GM12874 (cell line): ENCODE data around the gene RAP1GAP.

ENCODE experiments used
- TF ChIP-seq, protein P1 (sequence below): IDR thresholded peaks from 2 replicates; pipeline ENCODE4 v1.5.1; 2011; ENCODE audit warnings: low read depth, mild to moderate bottlenecking, control low read depth, low read length, moderate library complexity; ENCODE audit not compliant: insufficient read depth

RAP1GAP gene

GRCh38 chr1:21552715-21553114 is 116.4 kb downstream of the RAP1GAP start:
- TF ChIP-seq, protein P1, sequence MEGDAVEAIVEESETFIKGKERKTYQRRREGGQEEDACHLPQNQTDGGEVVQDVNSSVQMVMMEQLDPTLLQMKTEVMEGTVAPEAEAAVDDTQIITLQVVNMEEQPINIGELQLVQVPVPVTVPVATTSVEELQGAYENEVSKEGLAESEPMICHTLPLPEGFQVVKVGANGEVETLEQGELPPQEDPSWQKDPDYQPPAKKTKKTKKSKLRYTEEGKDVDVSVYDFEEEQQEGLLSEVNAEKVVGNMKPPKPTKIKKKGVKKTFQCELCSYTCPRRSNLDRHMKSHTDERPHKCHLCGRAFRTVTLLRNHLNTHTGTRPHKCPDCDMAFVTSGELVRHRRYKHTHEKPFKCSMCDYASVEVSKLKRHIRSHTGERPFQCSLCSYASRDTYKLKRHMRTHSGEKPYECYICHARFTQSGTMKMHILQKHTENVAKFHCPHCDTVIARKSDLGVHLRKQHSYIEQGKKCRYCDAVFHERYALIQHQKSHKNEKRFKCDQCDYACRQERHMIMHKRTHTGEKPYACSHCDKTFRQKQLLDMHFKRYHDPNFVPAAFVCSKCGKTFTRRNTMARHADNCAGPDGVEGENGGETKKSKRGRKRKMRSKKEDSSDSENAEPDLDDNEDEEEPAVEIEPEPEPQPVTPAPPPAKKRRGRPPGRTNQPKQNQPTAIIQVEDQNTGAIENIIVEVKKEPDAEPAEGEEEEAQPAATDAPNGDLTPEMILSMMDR: no peak

DNA sequence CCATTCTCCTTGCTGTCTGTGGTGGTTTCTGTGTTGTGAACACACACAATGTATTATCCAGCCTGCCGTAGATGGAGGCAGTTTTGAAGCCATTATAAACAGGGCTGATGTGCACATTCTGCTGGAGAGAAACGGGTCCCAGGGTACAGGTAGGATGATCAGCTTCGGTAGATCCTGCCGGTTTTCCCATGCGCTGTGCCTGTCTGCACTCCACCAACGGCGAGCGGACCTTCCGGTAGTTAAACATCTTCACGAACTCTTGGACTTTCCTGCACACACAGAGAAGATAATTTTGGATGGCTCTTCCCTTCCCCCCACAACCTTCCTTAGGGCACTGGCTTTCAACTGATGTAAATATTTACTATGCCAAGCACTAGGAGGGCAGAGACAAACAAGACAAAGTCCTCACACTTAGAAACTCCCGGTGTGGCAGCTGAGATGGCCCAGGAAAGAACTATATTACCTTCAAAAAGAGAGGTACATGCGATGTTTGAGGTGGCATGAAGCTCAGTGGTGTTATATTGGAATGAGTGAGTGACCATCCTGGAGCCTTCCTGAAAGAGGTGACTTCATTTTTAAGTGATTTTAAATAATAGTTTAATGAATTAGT is 118.2 kb downstream of the RAP1GAP start:
- TF ChIP-seq, protein P1: no peak

- TF ChIP-seq, protein P1: no peak
Measured at GRCh38 chr1:21550097-21550496, 119.1 kb downstream of the RAP1GAP start.

DNA sequence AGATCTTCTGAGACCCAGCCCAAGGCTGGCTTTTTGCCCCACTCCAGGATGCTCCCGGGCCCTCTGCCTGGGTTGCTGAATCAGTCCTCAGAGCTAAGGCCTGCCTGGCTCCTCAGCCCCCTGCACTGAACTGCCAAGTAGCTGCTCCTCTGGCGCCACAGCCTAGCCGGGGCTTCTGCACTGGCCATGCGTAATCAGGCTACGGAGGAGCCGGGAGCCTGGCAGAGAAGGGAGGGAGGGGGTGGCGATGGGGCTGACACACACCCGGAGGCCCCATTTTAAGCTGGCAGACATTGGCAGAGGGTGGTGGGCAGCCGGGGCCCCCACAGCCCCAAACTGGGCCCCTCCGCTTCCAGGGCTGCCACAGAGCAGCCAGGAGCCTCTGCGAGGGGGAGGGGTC is 121.3 kb downstream of the RAP1GAP start:
- TF ChIP-seq, protein P1: no peak
